Amniotic stem cell (primary cell): ENCODE measurements around the gene PROM2.

Source experiments
- DNase-seq: peaks from one replicate; lab custom pipeline; 2025; lab: John Stamatoyannopoulos, UW

The PROM2 gene

DNA sequence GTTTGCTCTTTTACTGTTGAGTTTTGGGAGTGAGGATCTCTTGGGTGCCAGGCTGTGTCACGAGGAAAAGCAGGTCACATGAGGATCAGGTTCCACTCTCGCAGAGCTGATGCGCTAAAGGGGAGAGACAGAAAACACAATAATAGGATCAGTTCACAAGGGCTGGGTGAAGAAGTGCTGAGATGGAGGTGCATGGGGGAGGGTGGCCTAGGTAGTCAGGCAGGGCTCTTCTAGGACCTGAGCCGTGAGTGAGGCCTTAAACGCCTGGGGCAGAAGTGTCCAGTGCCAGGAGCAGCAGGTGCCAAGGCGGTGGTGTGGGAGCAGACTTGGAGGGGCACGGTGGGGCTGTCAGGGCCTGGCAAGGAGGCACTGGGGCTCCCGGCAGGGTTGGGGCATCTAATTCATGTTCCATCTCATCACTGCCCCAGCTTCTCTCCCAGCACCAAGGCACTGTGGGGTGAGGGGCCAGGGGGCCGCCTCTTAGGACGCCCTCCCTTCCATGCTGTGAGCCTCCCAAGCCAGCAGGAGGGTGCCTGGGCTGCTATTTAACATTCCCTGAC is 32.2 kb downstream of the PROM2 start:
- no peak for DNase-seq

DNA sequence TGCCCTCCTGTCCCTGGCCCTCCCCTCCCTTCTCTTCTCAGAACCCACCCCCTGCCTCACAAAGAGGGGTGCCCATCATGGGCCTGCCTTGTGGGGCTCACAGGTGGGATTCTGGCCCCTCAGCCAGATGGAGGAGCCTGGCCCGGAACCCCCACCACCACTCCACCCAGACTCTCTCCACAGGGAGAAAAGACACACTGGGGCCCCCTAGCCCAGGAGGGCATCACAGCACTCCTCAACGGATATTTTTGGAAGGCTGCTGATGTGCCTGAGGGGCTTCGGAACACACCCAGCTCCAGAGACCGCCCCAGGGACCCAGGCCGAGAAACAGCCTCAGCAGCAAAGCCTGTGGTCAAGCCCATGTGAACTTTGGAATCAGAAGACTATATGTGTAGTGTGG is 32.8 kb downstream of the PROM2 start:
- no peak for DNase-seq

DNA sequence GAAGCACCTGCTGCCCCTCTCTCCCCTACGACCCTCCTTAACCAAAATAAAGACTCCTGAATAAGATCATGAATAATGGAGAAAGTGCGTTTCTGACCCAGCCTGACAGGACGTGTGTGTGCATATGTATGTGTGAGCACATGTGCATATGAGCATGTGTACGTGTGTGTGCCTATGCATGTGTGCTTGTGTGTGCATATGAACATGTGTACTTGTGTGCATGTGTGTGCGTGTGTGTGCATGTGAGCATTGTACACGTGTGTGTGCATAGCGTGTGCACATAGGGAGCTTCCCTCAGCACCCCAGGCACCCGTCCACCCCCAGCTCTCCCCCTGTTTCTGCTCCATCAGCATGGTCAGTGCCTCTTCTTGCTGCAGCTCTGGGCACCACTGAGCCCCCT is 33.6 kb downstream of the PROM2 start:
- no peak for DNase-seq

DNA sequence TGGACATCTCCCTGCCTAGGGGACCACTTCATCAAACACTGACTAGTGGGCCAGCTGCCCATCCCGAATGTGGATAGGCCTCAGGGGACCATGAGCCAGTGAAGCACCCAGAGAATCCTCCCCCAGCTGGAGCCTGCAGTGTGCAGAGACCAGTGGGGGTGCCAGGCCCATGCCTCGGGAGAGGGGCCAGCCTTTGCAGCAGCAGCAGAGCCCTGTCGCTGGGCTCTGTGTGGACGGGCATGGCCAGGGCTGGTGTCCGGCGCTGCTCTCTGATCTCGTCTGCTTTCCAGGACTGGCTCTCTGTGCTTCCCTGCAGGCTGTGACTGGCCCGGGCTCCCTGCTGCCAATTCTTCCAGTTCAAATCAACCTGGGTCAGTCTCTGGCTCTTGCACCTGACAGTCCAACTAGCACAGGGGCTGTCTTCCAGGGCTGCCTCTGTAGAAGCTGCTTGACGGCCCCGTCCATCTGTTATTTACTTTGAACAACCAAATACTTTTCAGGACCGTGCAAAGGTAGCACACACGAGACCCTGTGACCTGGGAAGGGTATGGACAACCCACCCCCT is 34.3 kb downstream of the PROM2 start:
- DNase-seq, result no peak

DNA sequence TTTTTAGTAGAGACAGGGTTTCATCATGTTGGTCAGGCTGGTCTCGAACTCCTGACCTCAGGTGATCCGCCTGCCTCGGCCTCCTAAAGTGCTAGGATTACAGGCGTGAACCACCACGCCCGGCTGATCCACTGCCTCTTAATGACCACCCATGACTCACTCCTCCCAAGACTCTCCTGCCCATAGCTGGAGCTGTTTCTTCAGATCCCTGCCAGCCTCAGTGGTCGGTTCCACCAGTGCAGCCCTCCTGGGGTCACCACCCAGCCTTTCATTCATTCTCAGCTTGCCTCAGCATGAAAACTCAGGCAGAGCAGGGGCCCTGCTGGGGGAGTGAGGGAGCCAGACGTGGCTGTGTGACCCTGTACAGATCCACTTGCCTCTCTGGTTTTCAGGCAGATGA is 35.4 kb downstream of the PROM2 start:
- no peak for DNase-seq

DNA sequence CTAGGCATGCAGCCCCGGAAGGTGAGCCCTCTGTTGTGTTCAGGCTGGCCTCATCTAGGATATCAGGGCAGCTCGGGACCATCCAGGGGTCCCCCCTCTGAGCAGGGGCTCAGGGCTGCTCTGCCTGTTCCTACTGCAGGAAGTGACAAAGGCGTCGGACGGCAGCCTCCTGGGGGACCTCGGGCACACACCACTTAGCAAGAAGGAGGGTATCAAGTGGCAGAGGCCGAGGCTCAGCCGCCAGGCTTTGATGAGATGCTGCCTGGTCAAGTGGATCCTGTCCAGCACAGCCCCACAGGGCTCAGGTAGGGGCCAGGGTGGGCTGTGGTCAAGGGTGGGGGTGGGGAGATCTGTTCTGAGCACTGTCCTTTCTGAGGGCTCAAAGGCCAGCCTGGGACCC is 36.0 kb downstream of the PROM2 start:
- no peak for DNase-seq

DNA sequence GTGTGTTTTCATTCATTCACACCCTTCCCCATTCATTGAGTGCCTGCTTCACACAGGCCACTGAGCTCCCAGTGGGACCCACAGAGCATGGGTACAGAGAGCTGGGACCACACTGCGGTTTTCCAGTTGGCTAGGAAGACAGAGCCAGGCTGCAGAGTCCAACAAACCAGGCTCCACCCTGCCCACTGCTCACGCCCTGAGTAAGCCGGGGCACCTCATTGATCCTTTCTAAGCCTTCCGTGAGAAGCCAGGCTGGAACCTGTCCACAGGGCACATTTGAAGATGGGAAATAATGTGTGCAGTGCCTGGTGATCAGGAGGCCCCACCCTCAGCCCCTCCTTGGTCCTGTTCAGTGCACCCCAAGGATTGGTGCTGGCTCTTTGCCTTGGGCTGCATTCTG is 36.4 kb downstream of the PROM2 start:
- DNase-seq, result no peak

DNA sequence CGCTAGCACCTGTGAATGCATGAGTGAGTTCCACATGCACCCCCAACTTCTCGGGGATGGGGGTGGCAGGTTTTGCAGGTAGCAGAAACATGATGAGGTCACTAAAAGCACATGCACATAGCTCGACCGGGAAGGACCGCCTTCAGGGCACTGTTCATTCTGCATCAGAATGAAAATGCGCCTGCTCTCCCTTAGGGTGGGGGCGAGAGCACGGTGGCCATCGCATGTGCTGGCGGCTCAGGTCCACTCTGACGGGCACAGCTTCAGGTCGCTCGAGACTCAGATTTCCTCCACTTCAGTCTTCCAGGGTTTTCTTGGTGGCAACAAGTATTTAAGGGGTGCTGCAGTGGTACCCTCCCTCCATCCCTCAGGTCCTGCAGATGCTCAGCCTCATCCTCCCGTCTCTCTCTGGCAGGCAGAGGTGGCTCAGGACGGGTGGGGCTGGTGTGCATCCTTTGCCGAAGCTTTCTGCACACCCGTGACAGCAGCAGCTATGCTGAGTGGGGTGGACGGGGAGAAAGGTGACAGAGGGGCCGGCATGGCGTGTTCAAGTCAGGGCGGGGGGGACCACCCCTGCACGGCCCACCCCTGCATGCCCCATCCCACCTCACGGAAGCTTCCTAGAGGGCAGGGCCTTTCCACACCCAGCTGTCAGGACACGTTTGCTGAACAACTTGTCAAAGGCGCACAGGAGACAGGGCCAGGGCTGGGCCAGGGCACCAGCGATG is 37.7 kb downstream of the PROM2 start:
- DNase-seq, result no peak

DNA sequence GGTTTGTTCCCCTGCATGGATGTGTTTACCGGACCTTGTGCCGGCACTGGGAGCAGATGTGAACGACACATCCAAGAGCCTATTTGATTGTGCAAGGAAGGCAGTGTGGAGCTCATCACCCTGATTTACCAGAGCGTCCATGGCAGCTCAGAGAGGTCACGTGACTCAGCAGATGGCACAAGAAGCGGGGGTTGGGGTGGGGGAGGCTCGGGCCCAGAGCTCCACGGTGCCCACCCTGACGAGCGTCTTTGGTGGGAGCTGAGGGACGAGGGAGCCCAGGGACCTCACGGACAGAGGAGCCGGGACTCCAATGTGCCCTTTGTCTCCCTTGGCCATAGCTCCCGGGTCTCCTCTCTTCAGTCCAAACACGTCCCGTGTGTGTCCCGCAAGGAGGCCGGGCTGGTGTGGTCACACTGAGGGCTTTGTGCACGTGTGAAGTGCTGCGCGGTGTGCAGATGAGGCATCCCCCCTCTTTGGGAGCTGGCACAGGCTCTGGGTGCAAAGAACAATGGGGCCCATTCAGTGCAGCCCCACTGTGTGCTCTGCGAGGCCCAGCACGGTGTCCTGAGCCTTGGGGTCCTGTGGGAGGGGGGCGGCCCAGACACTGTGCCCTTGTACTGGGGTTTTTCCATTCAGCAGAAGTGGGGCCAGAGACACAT is 38.4 kb downstream of the PROM2 start:
- DNase-seq, result no peak

DNA sequence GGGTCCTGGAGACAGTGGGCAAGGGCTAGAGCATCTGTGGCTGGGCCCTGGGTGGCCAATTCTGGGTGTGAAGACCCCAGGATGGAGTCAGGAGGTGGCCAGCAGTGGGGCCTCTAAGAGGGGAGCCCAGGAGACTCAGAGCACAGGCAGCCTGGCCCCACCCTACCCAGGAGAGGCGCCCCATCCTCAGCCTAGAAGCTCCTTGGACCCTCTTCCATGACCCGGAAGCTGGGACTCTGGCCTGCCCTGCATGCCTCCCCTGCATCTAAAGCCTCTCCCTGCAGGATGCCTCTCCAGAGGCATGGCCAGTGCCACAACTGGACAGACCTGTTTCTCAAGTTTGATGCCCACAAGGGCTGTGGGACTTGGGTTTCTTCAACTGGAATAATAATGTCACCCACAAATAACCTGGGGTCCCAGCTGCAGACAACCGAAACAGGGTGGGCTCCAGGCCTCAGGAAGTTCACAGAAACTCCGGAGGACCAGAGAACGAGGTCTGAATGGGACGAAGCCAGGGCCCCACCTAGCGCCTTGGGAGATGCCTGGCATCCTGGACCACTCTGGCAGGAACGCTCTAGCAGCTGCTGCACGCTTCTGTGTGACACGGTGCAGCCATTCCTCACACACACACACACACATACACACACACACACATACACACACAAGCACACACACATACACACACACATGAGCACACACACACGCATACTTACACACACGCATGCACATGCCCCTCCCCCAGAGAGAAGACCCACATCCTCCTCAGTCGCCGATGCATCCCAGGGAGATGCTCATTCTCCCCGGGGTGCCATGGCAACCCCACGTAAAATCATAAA is 39.3 kb downstream of the PROM2 start:
- DNase-seq, result no peak

DNA sequence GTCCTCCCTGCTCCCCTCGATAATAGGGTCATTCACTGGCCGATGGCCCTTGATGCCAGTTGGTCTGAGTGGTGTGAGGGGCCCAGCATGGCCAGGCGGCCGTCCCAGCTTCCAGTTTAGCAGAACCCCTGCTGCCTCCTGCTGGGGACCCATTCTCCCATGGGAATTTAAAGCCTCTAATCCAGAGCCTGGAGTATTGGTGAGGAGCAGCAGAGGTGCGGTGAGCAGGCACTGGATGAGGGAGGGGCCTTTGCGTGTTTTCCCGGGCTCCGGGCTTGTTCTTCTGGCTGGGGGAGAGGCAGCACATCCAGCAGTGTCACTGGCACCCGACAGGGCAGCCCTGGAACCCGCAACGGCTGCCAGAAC is 40.3 kb downstream of the PROM2 start:
- no peak for DNase-seq

DNA sequence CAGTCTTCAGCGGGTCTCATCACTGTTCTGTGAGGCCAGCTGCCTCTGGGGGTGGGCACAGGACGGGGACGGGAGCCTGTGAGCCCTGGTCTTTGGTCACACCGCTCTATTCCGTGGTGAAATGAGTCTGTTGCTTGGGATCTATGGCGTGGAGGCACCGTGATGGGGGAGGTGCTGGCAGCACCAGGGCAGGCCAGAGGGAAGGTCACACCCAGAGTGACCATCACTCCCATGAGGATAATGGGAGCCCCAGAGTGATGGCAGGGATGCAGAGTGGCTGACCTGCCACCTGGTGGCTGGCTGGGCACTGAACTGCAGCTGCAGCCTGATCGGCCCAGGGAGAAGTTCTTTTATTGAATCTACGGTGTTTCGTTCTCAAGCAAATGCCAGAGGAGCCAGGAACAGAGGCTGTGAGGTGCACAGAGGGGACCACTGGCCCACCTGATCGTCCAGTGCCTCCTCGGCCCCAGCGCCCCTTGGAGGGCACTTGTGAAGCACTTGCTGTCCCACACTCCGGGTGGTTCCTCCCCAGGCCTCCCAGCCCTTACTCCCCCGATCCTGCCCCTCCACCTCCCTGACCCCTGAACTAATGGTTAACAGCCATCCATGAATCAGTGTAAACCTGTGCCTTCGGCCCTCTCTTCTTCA is 40.8 kb downstream of the PROM2 start:
- no peak for DNase-seq

DNA sequence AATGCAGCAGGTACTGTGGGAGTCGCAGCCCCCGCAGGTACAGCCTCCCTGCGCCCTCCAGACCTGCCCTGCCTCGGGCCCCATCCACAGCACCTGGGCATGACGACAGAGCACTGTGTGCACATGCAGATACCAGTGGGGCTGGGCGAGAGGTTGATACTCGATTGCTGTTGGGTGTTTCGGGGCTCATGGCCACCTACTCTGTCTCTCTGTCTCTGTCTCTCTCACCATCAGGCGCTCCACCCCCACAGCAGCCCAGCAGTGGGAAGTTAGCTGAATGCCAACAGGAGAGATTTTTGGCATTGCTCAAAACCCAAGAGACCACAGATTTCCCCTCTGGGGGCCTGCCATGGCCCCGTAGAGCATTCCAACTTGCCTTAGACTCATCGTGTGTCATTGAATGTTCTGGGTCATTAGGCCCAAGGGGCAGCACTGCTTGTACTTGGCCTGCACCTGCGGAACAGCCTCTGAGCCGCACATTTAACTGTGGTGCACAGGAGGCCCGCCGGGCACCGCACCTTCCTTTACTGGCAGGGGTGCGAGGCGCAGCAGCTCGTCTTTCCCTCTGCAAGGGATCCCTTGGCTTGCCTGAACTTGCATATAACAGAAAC is 41.7 kb downstream of the PROM2 start:
- DNase-seq, result peak; percentile 37

DNA sequence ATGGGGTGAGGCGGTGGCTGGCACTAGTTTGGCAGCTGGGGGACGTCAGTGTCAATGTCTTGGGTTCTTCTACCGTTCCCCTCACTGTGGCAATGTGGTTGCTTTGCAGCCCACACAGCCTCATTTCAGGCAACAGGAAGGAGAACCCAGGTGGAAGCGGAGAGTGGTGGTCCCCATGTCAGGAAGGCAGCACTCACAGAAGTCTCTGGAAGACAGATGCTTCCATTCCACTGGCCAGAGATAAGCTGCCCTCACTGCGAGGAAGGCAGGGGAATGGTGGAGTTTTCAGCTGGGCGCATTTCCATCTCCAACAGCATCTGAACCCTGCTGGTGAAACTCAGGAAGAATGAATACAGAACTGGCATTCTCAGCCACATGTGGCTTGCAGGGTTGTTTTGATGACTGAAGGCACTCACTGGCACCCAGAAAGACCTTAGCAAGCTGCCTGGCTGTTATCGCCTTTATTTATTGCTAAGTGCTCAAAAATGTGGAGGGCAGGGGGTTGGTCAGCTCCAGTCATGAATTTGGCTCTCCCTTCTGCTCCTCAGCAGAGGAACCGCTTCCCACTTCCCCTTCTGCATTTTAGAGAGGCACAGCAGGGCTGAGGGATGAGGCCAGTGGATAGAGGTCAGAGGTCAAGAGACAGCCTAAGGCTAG is 42.3 kb downstream of the PROM2 start:
- DNase-seq, result no peak

DNA sequence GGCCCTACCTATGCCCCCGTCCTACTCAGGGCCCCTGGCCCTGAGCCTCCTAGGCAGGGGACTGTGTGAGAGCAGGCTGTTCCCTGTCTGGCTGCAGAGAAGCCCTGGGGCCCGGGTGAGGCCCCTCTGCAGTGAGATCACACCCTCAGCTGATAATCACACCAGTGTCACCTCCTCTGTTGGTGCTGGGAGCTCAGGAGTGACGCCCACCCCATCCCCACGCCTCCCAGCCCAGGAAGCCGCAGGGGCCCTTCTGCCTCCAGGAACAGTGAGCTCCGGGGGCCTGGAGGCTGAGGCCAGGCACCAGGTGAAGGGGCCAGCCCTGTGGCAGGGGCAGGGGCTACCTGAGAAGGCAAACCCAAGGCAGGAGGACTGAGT is 42.9 kb downstream of the PROM2 start:
- no peak for DNase-seq

DNA sequence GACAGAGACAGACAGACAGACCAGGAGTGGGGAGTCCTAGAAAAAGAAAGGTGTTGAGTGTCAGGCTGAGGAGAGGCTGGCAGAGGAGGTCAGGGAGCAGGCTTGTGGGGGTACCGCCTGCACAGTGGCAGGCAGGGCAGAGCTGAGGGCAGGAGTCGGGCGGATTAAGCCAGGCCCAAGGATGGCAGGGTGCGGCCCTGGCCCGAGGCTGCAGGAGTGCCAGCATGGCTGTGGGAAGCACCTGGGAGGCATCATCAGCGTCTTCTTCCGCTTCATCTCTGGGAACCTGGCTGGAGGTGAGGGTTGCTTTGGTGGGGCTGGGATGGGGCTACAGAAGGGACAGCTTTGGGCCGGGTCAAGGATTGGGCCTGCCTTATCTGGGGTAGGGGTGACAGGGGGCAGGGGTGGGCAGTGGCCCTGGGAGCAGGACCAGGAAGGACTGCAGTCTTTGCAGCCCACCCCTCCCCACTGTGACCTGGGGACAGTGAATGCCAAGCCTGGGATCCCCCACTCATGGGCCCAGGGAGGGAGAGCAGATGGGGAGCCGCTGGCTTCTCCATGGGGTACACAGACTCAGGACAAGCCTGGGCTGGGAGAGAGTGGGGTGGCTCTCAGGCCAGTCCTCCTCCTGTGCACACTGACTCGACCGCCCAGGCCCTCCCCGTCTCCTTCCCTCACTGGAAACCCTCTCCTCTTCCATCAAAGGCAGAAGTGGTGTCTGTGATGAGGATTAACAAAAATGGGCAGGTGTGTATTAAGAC is 43.6 kb downstream of the PROM2 start:
- no peak for DNase-seq

DNA sequence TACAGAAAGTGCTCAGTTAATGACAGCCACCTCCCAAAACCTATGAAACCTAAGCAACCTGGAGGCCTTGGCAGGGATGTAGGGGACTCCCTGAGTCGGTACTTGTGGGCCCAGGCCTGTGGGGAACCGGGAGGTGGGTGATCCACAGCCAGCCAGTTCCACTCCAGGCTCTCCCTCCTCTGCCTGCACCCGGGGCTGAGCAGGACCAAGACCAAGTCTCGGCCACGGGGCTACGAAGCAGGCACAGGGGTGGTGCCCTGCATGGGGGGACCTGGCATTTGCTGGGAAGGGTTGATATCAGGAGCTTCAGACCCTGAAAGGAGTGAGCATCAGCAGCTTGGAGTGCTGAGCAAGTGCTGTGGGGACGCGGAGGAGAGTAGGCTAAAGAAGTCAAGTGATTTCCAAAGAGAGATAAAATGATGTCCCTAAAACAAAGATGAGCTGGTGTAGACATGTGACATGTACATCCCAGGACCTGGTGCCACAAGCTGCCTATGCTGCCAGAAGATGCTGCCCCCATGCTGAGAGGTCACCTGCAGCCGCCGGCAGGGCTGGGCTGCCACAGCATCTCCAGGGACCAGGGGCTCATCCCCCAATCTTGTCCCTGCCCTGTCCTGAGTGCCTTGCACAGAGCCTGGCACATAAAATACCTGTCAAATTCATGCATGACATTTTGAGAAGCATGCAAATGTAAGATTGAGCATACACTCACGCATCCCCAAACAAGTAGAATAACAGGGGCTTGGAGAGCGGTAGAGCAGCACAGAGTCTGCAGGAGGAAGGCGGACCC is 44.4 kb downstream of the PROM2 start:
- DNase-seq, result no peak

DNA sequence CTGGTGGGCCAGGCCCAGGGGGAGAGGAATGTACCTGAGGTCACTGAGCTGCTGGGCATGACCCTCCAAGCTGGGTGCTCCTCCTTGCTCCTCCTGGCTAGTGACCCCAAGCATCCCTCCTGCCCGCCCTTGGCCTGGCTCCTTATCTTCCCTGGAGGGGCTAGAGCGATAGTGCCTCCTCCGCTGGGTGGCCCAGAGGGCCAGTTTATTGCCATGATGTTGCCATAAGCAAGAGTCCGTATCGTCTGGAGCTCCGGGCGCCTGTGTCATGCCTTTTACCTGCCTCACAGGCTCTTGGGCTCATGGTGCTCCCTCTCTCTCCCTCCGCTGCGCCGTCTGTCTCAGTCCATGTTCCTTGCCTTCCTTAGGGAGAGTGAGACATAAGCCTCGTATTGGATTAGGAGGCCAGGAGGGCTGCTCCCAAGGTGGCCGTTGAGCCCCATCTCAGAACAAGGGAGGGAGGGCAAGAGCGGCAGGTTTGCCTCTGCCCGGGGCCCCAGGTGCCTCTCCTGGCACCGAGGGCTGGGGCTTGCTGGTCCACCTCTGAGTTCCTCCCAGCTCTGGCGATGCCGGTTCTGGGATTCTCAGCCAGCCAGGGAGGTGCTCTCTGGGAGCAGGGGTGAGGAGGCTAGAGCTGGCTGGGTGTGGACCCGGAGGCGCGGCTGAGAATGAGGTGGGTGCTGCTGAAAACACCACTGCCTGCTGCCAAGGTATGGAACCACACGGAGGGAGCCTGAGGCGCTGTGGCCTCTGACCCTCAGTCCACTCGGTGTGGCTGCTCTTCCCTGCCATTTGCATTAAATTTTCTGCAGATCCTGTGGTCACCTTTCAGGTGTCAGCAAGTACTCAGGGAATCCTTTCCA is 45.5 kb downstream of the PROM2 start:
- no peak for DNase-seq

DNA sequence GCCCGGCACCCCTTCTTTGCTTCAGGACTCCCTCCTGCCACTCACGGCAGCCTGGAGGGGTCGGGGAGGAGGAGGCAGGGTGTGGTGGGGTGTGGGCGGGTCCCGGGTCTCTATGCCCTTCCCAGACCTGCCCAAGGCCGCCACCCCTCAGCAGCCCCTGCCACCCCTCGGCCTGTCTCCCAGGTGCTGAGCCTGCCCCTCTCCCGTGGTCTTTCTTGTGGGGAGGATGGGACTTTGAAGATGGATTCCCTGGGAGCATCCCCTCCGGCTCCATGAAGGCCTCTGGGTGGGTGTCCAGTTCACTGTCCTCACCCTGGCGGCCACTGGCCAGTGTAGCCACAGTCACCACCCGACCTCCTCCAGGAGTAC is 46.1 kb downstream of the PROM2 start:
- DNase-seq, result no peak
